ENCODE data around the gene FTO.
A peak's percentile ranks its signal among the peaks of the same experiment; 100 is the strongest.
"Not testable (repeated sequence)": the region's sequence is repeated elsewhere in the genome, so short reads cannot be mapped to it uniquely, and the experiment has no call there.

FTO gene

GRCh38 chr16:53832896-53833544 is 129.1 kb downstream of the FTO start:
- DNase-seq = no peak

DNA sequence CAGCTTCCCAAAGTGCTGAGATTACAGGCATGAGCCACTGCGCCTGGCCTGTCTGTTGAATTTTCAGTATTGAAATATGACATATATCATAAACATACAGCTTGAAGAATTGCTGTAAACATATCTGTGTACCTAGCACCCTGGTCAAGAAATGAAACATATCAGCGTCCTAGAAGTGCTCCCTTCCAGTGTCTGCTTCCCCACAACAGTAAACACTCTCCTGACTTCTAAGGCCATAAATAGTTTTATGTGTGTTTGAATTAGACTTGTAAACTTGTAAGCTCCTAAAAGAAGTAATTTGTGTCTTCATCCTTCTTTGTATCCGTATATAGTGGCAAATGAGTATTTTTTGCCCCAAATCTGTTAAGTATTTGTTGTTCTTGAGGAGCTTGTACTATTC is 132.2 kb downstream of the FTO start:
- no peak for DNase-seq

DNA sequence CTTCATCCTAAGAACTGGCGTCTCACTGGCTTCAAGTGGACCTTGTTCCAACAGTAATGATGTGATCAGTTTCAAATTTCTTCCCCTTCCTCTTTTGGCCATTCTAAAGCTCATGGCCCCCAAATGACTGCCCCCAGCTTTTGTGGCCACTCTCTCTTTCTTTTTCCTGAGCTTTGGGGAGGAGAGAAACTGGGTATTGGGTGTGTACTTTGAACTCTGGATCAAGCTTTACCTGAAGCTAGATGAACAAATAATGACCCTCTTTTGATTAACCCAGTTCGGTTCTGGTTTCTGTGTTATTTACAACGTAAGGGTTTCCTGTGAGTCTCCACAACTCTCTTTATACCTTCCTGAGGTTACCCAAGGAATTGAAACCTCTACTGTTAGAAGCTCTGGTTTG is 132.7 kb downstream of the FTO start:
- DNase-seq = no peak

DNA sequence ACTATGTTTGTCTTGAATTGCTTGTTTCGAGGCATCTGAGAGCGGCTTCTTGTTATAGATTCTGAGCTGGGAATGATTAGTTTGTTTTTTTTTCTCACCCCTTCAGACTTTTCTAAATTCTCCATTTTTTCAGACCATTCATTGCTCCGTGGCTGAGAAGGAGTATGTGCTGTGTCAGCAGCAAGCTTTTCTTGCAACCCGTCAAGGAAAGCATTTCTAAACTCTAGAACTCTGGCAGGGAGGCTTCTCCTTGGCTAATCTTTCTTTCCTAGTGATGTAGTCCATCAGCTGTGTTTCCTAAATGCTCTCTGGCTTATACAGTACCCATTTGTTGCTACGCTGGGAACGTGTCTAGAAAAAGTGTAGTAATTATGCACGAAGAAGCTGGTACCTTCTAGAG is 133.5 kb downstream of the FTO start:
- DNase-seq = no peak

DNA sequence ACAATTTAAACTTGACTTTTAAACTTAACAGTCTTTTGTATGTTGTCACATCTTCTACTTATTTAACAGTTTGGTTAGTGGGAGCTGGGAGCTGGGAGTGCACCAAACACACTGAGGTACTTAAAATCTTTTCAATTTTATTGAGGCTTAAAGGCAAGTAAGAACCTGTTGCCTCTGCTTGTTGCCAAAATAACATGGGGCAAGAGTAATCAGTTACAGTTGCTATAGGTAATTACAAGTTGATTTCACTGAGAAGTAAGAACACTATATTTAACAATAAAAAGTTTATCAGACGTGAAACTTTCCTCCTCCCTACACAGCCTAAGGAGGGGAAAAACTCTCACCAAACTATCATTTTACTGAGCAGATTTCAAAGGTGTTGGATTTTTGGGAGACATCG is 135.2 kb downstream of the FTO start:
- DNase-seq = no peak

GRCh38 chr16:53840456-53840855 is 136.5 kb downstream of the FTO start:
- no peak for DNase-seq

DNA sequence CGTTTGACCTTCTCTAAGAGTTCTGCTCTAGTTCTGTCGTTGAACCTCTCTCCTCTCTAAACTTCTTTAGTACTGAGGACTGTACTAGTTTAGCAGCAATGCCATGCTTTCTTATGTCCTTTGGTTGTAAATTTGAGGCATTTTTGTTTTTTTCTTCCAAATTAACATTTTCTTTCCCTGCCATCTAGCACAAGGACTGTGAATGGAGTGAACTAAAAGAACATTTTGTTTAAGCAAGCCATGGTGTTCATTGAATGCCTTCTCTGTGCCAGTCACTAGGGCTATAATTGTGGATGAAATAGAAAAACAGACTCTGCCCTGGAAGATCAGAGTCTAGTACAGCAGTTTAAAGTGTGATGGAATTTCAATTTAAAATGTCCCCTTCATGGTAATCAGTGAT is 137.9 kb downstream of the FTO start:
- DNase-seq = no peak

GRCh38 chr16:53843084-53843483 is 139.1 kb downstream of the FTO start:
- no peak for DNase-seq

DNA sequence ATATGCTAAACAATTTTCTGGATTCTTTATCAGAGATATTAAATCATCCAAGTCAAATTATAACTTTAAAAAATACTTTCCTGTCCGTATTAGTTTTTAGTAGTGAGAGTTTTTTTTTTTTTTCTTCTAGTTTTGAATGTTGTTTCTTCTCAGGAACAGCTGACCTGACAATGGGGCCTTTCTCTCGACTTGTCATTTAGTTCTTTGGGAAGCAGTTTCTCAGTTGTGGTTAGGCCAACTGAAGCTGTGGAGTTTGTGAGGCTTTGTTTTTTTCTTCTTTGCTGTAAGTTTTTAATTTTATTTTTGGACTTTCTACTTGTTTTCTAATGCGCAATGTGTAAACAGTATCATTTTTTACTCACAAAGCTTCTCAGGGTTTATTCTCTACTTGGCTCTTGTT is 140.8 kb downstream of the FTO start:
- DNase-seq = no peak

DNA sequence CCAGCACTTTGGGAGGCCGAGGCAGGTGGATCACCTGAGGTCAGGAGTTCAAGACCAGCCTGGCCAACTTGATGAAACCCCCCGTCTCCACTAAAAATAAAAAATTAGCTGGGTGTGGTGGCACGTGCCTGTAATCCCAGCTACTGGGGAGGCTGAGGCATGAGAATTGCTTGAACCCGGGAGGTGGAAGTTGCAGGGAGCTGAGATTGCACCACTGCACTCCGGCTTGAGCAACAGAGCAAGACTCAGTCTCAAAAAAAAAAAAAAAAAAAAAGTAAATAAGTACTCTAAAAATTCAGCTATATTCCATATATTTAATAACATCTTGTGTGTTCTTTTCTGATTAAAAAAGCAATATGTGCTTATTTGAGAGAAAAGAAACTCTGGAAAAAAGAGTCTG is 142.6 kb downstream of the FTO start:
- not testable (repeated sequence) for DNase-seq

DNA sequence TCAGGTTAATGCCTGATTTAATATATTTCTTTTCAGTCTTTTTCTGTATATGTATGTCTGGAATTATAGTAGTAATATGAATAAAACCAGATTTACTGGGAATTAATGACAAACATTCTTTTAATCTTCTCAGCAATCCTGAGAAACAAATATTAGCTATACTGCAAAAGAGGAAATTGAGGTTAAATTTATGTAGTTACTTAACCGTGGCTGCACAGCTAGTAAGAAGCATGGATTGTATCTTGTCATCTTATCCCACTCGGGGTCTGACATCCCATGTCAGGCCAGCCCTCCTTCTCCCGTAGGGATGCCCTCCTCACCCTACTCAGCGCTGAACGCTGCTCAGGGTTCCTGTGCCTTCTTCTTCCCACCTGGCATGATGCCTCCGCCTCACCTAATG is 143.0 kb downstream of the FTO start:
- no peak for DNase-seq

DNA sequence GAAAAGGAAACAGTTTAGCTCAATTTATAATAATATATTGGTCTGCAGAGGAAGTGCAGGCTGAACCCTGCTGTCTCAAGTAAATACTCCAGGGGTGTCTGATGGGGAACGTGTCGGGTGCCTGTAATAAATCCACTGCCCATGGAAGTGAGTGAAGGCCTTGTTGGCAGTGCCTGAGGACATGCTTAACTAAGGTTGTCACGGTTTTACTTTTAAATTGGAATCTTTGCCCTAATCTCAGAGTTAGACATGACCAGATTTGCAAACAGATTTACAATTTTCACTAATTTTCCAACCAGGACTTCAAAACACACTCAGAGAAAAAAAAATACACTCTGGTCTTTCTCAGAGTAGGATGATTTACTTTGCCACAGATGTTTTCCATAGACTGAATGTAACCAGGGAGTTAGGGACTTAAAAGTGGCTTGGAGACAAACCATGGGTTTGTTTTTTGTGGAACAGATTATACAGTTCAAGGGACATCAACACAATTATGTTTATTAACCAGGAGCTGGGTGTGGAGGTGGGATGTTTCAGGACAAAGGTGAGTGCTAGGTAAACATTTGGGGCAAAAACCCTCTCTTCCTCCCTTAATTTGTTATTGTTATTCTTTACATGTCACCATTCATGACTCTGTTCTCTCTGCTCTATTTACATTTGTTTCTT is 144.5 kb downstream of the FTO start:
- no peak for DNase-seq

DNA sequence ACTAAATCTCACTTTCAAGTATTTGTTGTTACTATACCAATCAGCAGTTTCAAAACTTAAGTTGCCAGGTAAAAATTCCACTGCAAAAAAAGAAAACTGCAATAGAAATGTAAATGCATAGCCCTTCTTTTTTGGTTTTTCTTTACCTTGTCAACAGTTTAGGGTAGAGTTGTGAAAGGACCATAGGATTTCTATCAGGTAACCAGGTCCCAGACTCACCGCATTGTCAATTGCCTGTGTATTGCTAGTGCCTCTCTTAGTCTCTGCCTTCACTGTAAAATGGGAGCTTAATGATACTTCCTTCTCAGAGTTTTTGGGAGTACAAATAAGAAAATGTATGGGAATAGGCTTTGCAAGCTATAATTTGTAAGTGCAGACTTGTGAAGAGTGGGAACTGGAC is 145.0 kb downstream of the FTO start:
- DNase-seq = peak; percentile 7

GRCh38 chr16:53849585-53849984 is 145.6 kb downstream of the FTO start:
- no peak for DNase-seq

DNA sequence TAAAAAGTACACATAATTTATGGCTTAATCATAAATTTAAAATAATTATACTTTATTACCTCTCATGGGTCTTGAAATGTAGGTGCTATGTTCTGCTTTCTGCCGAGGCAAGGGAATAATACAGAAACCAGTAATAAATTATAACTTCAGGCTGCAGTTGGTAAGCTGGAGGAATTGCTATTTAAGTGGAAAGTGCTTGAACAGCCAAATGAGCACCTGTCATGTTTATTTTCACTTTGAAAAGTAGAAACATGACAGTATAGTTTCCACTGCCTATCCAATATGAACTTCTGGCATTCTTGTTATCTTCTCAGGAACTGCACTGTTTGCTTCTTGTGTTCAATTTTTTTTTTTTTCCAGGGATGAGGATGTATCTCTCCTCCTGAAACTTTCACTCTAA is 146.0 kb downstream of the FTO start:
- DNase-seq = no peak

DNA sequence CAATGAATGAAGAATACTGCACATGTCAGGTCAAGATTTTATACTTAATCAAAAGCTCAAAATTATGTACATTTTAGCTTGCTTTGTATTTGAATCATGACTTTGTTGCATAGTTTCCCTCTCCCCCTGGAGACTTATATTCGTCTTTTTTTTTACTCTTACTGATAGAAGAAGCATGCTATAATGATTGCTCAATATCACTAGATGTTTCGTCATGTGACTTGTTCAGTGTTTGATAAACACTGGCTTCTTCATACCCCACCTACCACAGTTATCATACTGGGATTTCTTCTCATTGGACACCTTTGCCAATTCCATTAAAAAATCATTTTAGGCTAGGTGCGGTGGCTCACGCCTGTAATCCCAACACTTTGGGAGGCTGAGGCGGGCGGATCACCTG is 148.7 kb downstream of the FTO start:
- no peak for DNase-seq

GRCh38 chr16:53855056-53855455 is 151.1 kb downstream of the FTO start:
- DNase-seq = no peak

DNA sequence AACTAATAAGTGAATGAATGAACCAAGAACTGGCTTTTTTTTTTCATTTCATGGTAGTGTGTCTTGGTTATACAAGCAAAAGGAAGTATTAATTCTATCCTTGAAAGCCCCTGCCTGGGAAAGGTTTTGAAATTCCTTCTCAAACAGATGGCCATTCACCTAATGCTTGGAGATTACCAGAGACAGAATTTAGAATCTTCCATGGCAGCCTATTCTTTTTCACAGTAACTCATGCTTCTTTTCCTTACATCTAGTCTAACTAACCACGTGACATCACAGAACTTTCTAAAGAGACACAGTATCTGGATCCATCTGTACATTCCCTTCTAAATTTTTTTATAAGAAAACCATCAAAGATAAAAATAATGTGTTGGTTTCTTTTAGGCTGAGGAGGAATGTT is 151.6 kb downstream of the FTO start:
- DNase-seq = no peak

DNA sequence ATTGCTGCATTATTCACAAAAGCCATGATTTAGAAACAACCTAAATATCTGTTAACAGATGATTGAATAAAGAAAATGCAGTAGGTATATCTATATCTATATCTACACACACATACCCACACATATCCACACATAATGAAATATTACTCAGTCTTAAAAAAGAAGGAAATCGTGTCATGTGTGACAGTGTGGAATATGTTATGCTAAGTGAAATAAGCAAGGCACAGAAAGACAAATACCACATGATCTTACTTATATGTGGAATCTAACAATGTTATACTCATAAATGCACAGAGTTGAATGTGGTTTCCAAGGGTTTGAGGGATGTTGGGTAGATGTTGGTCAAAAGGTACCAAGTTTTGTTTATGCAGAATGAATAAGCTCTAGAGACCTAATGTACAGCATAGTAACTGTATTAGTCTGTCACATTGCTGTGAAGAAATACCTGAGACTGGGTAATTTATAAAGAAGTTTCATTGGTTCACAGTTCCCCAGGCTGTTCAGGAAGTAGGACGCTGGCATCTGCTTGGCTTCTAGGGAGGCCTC is 156.1 kb downstream of the FTO start:
- DNase-seq = no peak

DNA sequence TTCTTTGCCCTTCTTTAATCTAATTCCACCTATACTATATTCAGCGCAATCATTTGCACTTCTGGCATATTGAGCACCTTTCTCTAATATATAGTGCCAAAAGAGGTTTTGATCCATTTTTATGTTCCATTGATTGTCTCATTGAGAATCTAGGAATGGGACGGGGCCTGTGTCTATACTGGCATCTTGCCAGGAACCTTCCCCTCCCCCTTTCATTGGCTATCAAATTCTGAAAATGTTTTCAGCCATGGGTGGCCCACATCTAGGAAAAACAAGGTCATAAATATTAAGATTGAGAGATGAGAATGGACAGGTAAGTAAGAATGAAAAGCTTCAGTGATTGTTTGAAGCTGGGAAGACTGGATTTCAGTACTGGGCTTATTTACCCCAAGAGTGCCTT is 159.9 kb downstream of the FTO start:
- no peak for DNase-seq

DNA sequence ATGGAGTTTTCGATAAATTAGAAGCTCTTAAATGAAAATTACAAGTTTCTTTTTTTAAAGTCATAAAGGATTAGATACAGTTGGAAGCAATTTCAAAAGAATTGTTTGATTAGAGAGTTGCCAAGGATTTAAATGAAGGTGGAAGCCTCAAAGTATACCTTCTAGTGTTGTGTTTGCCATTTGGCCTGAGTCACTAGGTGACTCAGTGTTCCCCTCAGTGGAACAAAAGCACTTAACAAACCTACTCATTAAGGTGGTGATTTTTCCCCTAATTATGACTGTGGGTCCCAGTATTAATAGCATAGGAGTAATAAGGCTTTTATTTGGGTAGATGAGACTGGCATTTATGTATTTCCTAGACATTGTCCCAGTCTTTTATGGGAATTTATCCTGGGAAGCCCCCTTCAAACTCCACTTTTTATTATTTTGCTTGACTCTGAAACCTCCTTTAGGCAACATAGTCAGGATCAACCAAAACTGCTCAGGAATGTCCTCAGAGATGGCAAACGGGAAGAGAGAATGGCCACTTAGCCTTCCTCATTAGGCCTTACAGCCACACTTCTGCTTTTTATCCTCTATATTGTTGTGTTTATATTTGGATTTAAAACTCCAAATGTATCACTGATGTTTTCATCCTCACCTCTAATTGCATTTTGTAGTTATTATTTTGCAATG is 161.0 kb downstream of the FTO start:
- peak; percentile 74 for DNase-seq

DNA sequence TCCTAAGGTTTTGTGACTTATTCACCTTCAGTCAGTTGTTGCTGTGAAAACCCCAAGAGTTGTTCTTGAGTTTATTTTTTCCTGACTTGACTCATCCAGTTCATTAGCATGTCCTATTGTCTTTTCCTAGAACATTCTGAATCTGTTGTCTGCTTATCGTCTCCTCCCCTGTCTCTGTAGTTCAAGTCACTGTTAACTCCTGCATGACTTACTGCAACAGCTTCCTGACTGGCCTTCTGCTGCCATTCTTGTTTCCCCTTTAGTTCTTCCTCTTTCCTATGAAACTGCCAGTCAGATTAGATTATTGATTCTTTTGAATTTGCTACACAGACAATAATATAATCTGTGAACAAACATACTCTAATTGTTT is 161.5 kb downstream of the FTO start:
- DNase-seq = peak; percentile 24

GRCh38 chr16:53866520-53866919 is 162.6 kb downstream of the FTO start:
- no peak for DNase-seq

DNA sequence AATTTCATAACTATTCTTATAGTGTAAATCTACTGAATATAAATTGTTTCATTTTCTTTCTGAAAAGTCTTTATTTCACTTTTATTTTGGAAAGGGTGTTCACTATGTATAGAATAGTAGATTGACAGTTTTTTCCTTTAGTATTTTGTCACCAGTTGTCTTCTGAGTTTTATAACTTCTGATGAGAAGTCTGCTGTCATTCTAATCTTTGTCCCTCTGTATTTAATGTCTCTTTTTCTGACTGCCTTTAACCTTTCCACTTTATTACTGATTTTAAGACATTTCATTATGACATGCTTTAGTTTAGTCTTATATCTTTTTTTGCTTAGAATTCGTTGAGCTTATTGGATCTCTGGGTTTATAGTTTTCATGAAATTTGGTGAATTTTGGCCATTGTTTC is 166.9 kb downstream of the FTO start:
- no peak for DNase-seq

All from DMS53 (cell line).